ENCODE data around the gene SDK2.
"Not testable (repeated sequence)": the region's sequence is repeated elsewhere in the genome, so short reads cannot be mapped to it uniquely, and the experiment has no call there.

The SDK2 gene

DNA sequence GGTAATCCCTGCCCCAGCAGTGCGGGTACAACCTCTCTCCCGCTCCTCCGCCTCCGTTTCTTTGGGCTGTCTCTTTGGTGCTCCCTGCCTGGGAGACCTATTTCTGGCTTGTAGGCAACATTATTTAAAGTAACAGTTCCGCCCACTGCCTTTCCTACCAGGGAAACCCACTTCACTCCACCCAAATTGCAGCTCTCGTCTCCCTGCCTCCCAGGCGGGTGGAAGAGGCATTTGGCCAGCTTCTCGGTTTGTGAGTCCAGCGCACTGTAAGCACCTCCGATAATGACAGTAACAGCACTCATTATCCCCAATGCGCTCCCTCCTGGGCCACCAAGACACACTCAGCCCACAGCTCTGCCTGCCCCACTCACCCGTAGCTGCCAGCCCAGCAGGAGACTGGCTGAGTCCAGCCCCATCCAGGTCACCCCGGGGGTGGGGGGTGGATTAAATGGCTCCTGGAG lies 167.3 kb downstream of the SDK2 start:
- DNase-seq: no peak

DNA sequence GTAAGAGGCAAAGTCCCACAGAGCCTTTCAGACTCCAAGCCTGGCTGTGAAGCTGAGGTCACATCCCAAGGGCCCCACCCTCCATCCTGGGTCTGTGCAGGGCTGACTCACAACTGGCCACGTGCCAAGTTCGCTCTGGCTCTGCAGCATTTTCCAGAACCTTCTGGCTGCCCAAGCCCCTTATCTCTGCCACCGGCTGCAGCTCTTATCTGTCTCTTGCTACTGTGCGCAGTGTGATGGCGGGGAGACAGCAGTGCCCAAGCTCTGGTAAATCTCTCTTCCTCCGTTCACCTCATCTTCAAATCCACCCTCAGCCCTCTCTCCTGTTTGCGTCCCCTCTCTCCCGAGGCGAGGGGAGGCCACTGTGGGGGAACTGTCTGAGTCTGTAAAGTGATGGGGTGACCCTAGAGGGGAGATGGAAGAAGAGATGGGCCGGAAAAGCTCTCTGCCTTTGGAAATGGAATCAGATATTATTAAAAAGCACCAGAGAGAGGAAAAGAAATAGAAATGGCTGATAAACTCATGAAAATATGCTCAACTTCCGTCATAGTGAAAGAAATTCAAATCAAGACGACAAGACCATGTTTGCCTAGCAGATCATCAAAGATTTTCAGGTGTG lies 169.8 kb downstream of the SDK2 start:
- peak; percentile 66 for DNase-seq

DNA sequence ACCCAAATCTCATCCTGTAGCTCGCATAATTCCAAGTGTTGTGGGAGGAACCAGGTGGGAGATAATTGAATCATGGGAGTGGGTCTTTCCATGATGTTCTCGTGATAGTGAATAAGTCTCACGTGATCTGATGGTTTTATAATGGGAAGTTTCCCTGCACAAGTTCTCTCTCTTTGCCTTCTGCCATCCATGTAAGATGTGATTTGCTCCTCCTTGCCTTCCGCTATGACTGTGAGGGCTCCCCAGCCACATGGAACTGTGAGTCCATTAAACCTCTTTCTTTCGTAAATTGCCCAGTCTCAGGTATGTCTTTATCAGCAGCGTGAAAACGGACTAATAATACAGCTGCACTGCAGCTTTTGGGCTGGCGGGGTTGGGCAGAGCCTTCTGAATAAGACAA lies 171.5 kb downstream of the SDK2 start:
- DNase-seq: not testable (repeated sequence)

DNA sequence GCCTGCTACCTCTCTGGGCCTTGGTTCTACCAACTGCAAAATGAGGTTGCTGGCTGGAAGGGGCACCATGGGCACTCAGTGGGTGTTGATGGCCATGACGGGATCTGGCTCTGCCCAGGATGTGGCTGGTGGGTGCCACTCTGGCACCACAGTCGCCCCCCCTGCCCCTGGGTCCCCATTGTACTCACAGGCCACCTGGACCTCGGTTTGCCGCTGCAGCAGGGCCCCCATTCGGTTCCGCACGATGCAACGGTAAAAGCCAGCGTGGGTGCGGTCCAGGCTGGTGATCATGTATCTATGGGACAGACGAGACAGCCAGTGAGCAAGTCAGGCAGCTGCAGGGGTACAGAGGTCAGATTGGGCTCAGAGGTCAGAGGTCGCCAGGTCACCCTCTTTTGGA lies 172.3 kb downstream of the SDK2 start:
- no peak for DNase-seq

DNA sequence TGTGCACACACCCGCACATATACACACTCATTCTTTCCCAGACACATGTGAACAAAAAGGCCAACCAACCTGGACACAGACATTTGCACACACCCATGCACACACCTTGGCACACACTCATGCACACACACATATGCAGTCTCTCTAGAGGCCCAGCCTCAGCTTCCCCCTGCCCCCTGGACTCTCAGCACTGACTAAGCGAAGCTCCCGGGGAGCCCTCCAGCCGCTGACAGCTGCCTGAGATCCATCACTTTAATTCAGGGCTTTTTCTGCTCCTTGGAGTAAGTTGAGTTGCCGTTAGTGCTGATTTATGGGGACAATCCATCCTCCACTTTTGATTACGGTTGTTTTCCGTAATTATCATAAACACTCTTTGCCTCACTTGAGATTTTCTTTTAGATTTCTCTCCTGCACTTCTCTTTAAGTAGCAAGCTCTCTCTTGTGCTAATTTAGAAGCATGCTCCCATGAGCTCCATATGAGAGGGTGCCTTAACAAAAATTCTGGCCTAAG lies 173.9 kb downstream of the SDK2 start:
- DNase-seq: no peak

DNA sequence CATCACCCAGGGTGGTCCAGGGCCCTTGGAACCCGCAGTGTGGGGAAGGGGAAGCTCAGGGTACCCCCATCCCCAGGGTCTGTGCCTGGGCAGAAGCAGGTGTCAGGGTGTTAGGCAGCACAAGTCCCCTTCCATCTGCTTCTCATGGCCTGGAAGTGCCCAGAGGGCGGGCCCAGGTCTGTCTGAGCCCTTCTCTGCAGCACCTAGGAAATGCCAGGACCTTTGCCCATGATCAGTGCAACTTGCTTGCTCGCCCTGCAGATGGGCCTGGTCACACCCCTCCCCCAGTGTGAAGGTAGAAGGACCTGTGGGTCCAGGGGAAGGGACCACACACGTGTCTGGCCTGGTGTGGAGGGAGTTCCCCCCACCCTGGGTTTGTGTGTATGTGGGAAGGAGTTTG lies 174.9 kb downstream of the SDK2 start:
- no peak for DNase-seq

DNA sequence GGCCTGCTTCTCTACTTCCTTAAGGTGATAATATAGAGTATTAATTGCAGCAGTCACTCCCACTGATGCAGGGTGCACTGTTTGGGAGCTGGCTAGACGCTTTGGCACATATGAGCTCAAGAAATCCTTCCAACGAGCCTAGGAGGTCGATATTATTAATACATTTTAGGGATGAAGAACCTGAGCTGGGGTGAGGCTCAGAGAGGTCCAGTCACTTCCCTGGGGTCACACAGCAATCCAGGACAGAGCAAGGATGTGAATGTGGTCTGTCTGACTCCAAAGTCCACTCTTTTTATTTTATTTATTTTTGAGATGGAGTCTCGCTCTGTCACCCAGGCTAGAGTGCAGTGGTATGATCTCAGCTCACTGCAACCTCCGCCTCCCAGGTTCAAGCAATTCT lies 176.0 kb downstream of the SDK2 start:
- no peak for DNase-seq

GRCh38 chr17:73467651-73468050 lies 176.6 kb downstream of the SDK2 start:
- no peak for DNase-seq

DNA sequence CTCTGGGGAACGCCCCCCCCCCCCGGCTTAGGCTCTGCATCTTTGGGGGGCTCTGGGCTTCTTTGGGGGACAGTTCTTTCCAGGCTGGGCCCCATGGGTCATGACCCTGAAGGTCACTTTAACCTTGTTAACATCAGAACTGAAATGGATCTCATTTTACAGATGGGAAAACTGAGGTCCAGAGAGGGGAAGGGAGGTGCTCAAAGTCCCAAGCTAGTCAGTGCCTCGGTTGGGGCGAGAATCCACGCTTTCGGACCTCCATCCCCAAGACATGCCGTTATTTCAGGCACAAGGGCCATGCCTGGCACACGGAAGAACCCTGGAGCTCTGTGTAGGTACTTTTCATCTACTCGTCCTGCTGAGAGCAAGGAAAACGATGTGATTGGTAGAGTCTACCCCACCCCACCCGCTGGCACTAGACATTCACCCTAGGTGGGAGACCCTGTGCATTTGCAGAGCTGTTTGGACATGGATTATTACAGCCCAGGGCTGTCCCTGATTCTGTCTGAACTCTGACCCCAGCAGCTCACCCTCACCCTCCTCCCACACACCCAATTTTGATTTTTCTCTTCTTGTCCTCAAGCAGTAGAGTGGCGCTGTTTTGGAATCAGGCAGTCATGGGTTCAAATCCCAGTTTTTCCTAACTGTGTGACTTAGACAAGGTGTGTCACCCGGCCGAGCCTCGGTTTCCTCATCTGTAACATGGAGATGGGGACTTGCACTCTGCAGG lies 177.4 kb downstream of the SDK2 start:
- no peak for DNase-seq

- no peak for DNase-seq
Observed at GRCh38 chr17:73465953-73466230, 178.4 kb downstream of the SDK2 start.

DNA sequence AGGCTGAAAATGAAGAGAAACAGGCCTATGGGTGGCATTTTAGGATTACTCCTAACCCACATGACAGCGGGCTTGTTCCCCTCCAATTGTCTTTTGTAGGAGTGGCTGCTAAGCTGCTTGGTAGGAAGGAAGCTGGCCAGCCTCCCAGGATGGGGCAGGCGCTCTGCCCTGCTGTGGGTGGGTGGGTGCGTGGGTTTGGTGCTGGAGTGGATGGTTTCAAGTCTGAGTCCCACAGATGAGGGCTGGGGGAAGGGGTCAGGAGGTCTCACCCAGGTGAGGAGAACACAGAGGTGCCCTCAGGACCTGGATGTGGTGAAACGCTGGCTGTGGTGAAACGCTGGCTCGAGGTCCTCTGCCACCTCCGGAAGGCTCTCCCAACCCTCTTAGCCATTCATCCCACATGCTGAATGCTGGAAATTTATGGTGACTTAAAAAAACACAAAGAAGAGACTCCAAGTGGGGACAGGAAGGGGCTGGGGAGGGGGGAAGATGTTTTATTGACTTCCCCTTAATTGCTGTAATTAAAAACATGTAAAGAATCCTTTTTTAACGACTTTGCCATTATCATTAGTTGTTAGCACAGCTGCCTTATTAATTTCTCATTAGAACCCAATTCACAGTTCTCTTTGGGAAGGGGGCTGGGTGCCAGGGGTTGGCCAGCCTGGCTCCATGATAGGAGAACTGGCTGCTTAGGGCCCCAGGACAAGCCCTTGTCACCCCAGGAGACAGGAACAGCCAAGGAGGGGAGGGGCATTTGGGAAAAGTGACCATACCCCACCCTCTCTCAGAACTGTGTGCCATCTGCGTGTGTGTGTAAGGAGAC lies 178.9 kb downstream of the SDK2 start:
- no peak for DNase-seq

- DNase-seq: no peak
Observed at GRCh38 chr17:73464447-73464846, 179.8 kb downstream of the SDK2 start.

- DNase-seq: no peak
Observed at GRCh38 chr17:73463821-73464220, 180.4 kb downstream of the SDK2 start.

- no peak for DNase-seq
Observed at GRCh38 chr17:73462823-73463222, 181.4 kb downstream of the SDK2 start.

GRCh38 chr17:73459980-73460379 lies 184.3 kb downstream of the SDK2 start:
- no peak for DNase-seq

GRCh38 chr17:73455767-73456166 lies 188.5 kb downstream of the SDK2 start:
- DNase-seq: no peak

GRCh38 chr17:73455050-73455687 lies 189.1 kb downstream of the SDK2 start:
- no peak for DNase-seq

DNA sequence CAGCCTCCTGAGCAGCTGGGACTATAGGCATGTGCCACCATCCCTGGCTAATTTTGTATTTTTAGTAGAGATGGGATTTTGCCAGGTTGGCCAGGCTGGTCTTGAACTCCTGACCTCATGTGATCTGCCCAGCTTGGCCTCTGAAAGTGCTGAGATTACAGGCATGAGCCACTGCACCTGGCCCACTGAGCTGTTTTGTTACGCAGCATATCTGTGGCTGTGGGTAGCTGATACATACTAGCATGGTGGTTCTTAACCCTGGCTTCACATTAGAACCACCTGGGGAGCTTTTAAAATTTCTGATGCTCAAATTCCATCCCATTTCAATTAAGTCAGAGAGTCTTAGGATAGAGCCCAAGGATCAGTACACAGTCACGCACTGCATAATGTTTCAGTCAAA lies 190.8 kb downstream of the SDK2 start:
- DNase-seq: not testable (repeated sequence)

DNA sequence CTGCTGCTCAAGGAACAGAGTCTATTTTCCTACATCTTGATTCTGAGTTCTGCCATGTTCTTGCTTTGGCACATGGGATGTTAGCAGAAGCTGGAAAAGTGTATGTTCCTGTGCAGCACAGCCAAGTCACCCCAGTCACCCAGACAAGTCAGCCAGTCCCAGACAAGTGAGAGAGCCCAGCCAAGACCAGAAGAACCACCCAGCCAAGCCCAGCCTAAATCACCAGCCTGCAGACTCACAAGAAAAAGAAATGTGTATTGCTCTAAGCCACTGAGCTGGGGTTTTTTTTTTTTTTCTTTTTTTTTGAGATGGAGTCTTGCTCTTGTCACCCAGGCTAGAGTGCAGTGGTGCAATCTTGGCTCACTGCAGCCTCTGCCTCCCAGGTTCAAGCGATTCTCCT lies 191.2 kb downstream of the SDK2 start:
- DNase-seq: no peak

- DNase-seq: no peak
Observed at GRCh38 chr17:73452009-73452408, 192.2 kb downstream of the SDK2 start.

DNA sequence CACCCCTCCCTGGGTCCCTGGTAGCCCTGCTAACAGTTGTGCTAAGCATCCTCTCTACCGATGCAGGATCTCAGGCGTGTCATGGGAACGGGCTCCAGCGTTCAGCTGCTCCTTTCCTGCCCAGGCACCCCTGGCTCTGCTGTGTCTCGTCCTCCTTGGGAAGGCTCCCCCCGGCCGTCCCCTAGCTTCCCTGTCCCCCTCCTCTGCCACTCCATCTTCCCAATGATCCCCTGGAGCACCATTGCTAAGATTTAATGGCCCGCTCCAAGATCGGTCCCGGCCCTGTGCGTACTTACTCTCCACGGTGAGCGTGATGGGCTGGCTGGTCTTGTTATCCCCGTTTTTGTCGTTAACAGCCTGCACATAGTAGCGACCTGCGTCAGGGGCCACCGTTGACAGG lies 196.9 kb downstream of the SDK2 start:
- DNase-seq: no peak

- no peak for DNase-seq
Observed at GRCh38 chr17:73446617-73447016, 197.6 kb downstream of the SDK2 start.

DNA sequence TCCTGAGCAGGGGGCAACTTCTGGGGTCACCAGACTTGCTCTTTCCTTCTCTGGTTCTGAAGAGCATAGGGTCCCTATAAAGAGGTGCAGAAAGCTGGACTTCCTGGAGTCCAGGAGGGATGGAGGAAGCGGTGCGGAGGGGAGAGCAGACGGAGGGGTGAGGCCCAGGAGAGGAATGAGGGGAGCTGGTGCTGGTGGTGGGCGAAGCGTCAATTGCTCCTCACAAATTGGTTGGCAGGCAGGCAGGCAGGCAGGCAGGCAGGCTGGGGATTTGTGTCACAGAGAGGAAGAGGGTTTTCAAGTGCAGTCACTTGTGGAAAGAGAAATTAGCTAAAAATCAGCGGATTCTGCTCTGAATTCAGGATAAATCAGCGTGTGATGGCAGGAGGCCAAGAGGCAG lies 198.8 kb downstream of the SDK2 start:
- no peak for DNase-seq

Measured in suppressor macrophage treated with lipopolysaccharide for 4 hours (primary cell).